HepG2 (cell line): Measurements from ENCODE around the gene SDC1. TPM values are rescaled to one million over a fixed set of nuclear protein-coding genes. Genes with fewer than 3 reads are reported as not detected.
A peak's percentile ranks its signal among the peaks of the same experiment; 100 is the strongest.

ENCODE experiments used
- ARID2 ChIP-seq: sonication (generic); formaldehyde crosslinking; IDR thresholded peaks from 2 replicates; pipeline ENCODE4 v1.8.1; 2022; ENCODE audit warnings: mild to moderate bottlenecking, missing genetic modification reagents, borderline replicate concordance
- HOXA7 ChIP-seq: sonication (generic); formaldehyde crosslinking; IDR thresholded peaks from 2 replicates; pipeline ENCODE4 v1.8.1; 2022; ENCODE audit warnings: mild to moderate bottlenecking, missing genetic modification reagents, moderate library complexity
- JUN ChIP-seq: sonication (generic); formaldehyde crosslinking; IDR thresholded peaks from 2 replicates; pipeline ENCODE4 v1.4.0; 2020; ENCODE audit warnings: mild to moderate bottlenecking, missing genetic modification reagents
- KLF13 ChIP-seq: sonication (generic); formaldehyde crosslinking; IDR thresholded peaks from 2 replicates; pipeline ENCODE4 v1.4.0; 2020; ENCODE audit warnings: mild to moderate bottlenecking, missing genetic modification reagents
- MTA1 ChIP-seq: sonication (generic); formaldehyde crosslinking; IDR thresholded peaks from 2 replicates; pipeline ENCODE4 v1.4.0; 2020; ENCODE audit warnings: missing genetic modification reagents, mild to moderate bottlenecking, borderline replicate concordance
- ZSCAN22 ChIP-seq: sonication (generic); formaldehyde crosslinking; IDR thresholded peaks from 2 replicates; pipeline ENCODE4 v1.4.0; 2020; ENCODE audit warnings: mild to moderate bottlenecking, missing genetic modification reagents
- polyA plus RNA-seq, 8 experiments: library from polyadenylated mRNA; depleted of rRNA in 3 of 8; stranded (reverse) in 7 of 8; unstranded in 1 of 8; fragments of >200 nt; fragmentation: Illumina TruSeq in 4 of 8; extraction: Trizol in 4 of 8; gene quantifications; 2 replicates each; pipeline versions ENCODE4 v1.2.1 to v1.2.3, GENCODE V29; 2011 to 2016; ENCODE audit warnings: low read depth in 4 of 8, missing spikeins in 1 of 8, mixed read lengths in 1 of 8; ENCODE audit not compliant: insufficient read depth in 1 of 8
- total RNA-seq, 5 experiments: library from RNA; depleted of rRNA; stranded (reverse); fragments of >200 nt; fragmentation: Illumina TruSeq; extraction: Trizol; gene quantifications; 2 replicates each; pipeline ENCODE4 v1.2.3, GENCODE V29; 2016; ENCODE audit warnings: low read depth in 1 of 5
- TF ChIP-seq, protein P1 (sequence below): sonication (generic); formaldehyde crosslinking; IDR thresholded peaks from 2 replicates; pipeline ENCODE4 v1.9.0; 2021; ENCODE audit warnings: mild to moderate bottlenecking, missing genetic modification reagents
- TF ChIP-seq, protein P2 (sequence below): sonication (generic); formaldehyde crosslinking; IDR thresholded peaks from 2 replicates; pipeline ENCODE4 v1.8.1; 2022; ENCODE audit warnings: low read depth, mild to moderate bottlenecking, missing genetic modification reagents
- TF ChIP-seq, protein P3 (sequence below): IDR thresholded peaks from 2 replicates; pipeline ENCODE4 v1.6.1; 2016; ENCODE audit warnings: low read depth
- TF ChIP-seq, protein P4 (sequence below): IDR thresholded peaks from 2 replicates; pipeline ENCODE4 v1.6.1; 2016

SDC1 gene
- total and polyA plus RNA-seq, 2 of the 13 experiments (the other 11 are each of a cell fraction or from before 2014, with no cell fraction given) = 108 to 119 TPM

DNA sequence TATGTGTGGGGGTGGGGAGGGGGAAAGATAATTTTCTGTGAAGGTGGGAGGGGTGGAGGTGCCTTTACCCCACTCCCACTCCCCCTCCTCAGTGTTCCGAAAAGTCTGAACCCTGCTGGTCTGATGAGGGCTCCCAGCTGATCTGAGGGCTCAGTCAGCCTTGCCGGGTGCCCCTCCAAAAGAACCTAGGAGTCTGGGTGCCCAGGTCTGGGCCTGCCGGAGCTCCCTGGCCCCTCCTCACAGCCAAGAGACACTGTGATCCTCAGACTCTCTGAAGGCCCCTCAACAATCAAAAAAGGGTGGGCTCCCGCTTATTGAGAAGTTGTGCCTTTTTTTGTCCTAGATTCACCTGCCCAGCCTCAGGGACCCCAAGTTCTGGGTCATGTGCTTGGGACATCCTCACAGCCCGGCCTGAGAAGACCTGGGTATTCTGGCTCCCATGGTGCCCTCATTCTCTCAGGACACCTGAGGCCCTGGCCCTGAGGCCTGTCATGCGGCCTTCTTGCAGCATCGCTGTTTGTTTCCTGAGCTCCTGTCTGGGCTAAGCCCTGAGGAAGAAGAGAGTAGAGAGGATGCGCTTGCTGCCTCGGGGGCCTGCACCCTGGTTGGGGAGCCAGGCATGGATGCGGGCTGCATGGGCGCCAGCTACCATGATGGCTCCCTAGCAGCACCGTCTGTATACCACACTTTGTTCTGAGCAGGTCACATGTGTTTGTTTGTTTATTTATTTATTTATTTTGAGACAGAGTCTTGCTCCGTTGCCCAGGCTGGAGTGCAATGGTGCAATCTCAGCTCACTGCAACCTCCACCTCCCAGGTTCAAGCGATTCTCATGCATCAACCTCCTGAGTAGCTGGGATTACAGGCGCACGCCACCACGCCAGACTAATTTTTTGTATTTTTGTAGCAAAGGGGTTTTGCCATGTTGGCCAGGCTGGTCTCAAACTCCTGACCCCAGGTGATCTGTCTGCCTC lies 44.0 kb downstream of the SDC1 start (continued):
- TF ChIP-seq, protein P1, sequence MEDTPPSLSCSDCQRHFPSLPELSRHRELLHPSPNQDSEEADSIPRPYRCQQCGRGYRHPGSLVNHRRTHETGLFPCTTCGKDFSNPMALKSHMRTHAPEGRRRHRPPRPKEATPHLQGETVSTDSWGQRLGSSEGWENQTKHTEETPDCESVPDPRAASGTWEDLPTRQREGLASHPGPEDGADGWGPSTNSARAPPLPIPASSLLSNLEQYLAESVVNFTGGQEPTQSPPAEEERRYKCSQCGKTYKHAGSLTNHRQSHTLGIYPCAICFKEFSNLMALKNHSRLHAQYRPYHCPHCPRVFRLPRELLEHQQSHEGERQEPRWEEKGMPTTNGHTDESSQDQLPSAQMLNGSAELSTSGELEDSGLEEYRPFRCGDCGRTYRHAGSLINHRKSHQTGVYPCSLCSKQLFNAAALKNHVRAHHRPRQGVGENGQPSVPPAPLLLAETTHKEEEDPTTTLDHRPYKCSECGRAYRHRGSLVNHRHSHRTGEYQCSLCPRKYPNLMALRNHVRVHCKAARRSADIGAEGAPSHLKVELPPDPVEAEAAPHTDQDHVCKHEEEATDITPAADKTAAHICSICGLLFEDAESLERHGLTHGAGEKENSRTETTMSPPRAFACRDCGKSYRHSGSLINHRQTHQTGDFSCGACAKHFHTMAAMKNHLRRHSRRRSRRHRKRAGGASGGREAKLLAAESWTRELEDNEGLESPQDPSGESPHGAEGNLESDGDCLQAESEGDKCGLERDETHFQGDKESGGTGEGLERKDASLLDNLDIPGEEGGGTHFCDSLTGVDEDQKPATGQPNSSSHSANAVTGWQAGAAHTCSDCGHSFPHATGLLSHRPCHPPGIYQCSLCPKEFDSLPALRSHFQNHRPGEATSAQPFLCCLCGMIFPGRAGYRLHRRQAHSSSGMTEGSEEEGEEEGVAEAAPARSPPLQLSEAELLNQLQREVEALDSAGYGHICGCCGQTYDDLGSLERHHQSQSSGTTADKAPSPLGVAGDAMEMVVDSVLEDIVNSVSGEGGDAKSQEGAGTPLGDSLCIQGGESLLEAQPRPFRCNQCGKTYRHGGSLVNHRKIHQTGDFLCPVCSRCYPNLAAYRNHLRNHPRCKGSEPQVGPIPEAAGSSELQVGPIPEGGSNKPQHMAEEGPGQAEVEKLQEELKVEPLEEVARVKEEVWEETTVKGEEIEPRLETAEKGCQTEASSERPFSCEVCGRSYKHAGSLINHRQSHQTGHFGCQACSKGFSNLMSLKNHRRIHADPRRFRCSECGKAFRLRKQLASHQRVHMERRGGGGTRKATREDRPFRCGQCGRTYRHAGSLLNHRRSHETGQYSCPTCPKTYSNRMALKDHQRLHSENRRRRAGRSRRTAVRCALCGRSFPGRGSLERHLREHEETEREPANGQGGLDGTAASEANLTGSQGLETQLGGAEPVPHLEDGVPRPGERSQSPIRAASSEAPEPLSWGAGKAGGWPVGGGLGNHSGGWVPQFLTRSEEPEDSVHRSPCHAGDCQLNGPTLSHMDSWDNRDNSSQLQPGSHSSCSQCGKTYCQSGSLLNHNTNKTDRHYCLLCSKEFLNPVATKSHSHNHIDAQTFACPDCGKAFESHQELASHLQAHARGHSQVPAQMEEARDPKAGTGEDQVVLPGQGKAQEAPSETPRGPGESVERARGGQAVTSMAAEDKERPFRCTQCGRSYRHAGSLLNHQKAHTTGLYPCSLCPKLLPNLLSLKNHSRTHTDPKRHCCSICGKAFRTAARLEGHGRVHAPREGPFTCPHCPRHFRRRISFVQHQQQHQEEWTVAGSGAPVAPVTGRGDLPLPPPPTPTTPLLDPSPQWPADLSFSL (CRISPR knock-in tag) = no peak
- TF ChIP-seq MTA1 (CRISPR knock-in tag) = peak; percentile 34; the same call in 1 of the 2 replicates
- TF ChIP-seq, protein P2, sequence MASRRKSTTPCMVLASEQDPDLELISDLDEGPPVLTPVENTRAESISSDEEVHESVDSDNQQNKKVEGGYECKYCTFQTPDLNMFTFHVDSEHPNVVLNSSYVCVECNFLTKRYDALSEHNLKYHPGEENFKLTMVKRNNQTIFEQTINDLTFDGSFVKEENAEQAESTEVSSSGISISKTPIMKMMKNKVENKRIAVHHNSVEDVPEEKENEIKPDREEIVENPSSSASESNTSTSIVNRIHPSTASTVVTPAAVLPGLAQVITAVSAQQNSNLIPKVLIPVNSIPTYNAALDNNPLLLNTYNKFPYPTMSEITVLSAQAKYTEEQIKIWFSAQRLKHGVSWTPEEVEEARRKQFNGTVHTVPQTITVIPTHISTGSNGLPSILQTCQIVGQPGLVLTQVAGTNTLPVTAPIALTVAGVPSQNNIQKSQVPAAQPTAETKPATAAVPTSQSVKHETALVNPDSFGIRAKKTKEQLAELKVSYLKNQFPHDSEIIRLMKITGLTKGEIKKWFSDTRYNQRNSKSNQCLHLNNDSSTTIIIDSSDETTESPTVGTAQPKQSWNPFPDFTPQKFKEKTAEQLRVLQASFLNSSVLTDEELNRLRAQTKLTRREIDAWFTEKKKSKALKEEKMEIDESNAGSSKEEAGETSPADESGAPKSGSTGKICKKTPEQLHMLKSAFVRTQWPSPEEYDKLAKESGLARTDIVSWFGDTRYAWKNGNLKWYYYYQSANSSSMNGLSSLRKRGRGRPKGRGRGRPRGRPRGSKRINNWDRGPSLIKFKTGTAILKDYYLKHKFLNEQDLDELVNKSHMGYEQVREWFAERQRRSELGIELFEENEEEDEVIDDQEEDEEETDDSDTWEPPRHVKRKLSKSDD (CRISPR knock-in tag) = no peak
- no peak for TF ChIP-seq JUN
- TF ChIP-seq, protein P3, sequence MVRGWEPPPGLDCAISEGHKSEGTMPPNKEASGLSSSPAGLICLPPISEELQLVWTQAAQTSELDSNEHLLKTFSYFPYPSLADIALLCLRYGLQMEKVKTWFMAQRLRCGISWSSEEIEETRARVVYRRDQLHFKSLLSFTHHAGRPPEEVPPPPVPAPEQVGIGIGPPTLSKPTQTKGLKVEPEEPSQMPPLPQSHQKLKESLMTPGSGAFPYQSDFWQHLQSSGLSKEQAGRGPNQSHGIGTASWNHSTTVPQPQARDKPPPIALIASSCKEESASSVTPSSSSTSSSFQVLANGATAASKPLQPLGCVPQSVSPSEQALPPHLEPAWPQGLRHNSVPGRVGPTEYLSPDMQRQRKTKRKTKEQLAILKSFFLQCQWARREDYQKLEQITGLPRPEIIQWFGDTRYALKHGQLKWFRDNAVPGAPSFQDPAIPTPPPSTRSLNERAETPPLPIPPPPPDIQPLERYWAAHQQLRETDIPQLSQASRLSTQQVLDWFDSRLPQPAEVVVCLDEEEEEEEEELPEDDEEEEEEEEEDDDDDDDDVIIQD (CRISPR knock-in tag) = no peak
- TF ChIP-seq HOXA7 (CRISPR knock-in tag) = no peak
- TF ChIP-seq KLF13 (CRISPR knock-in tag) = 0 out of 2 replicates have a peak, but pooled peaks have one; percentile 38
- TF ChIP-seq ARID2 (CRISPR knock-in tag) = no peak
- TF ChIP-seq, protein P4, sequence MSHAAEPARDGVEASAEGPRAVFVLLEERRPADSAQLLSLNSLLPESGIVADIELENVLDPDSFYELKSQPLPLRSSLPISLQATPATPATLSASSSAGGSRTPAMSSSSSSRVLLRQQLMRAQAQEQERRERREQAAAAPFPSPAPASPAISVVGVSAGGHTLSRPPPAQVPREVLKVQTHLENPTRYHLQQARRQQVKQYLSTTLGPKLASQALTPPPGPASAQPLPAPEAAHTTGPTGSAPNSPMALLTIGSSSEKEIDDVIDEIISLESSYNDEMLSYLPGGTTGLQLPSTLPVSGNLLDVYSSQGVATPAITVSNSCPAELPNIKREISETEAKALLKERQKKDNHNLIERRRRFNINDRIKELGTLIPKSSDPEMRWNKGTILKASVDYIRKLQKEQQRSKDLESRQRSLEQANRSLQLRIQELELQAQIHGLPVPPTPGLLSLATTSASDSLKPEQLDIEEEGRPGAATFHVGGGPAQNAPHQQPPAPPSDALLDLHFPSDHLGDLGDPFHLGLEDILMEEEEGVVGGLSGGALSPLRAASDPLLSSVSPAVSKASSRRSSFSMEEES = no peak
- peak; percentile 28 for TF ChIP-seq ZSCAN22 (CRISPR knock-in tag)
- TF ChIP-seq, all 625 proteins: peak for 9
